B cell (primary cell): ENCODE data around the gene NDUFA13. TPM values are rescaled to one million over a fixed set of nuclear protein-coding genes. Genes with fewer than 3 reads are reported as not detected.

Experiments
- ATAC-seq: fragments of 200-7000 bp; cut with Tn5 transposase; one replicate; pipeline ENCODE4 v1.10.0; 2021; ENCODE audit warnings: low read depth, mild to moderate bottlenecking, moderate number of reproducible peaks, moderate library complexity
- CTCF ChIA-PET: fragments of 350-600 bp; sonication (Branson Sonifier 250); formaldehyde crosslinking; loops from one replicate; lab custom pipeline; 2021; ENCODE audit warnings: antibody characterized with exemption, inconsistent platforms; lab: Charles Lee
- POLR2A ChIA-PET: fragments of 350-600 bp; sonication (Branson Sonifier 250); formaldehyde crosslinking; loops from one replicate; lab custom pipeline; 2021; ENCODE audit warnings: antibody characterized with exemption; lab: Charles Lee
- DNase-seq: peaks from one replicate; pipeline ENCODE4 v3.0.0; 2013
- H2AFZ ChIP-seq: 2 replicates; pipeline ENCODE4 v1.6.1; 2012; ENCODE audit warnings: mild to moderate bottlenecking, low read depth, low read length; ENCODE audit not compliant: insufficient read depth, poor library complexity, severe bottlenecking
- H3K27ac ChIP-seq, 2 donors: 1 replicate in 1 of 2; 2 replicates in 1 of 2; pipeline ENCODE4 v1.5.1; 2012 to 2013; ENCODE audit warnings: low read length in 2 of 2, mild to moderate bottlenecking in 2 of 2, moderate library complexity in 1 of 2
- H3K27me3 ChIP-seq, 4 experiments: fragments of 200-600 bp in 1 of 4; sonication (generic) in 1 of 4; replicated peaks in 1 of 4; 1 replicate in 2 of 4; 2 replicates in 2 of 4; pipeline versions ENCODE4 v1.6.1 to v1.7.0; 2013 to 2016; ENCODE audit warnings: low read length in 3 of 4, mild to moderate bottlenecking in 2 of 4, mixed read lengths in 1 of 4, moderate library complexity in 1 of 4; ENCODE audit not compliant: insufficient read depth in 4 of 4, control insufficient read depth in 3 of 4; ENCODE audit errors: control extremely low read depth in 1 of 4
- H3K36me3 ChIP-seq, 2 experiments: replicated peaks in 1 of 2; 1 replicate in 1 of 2; 2 replicates in 1 of 2; pipeline versions ENCODE4 v1.6.1 to v1.7.1; 2013; ENCODE audit warnings: low read length in 1 of 2; ENCODE audit not compliant: insufficient read depth in 2 of 2, control insufficient read depth in 1 of 2; ENCODE audit errors: control extremely low read depth in 1 of 2, extremely low read depth in 1 of 2
- H3K4me1 ChIP-seq, 2 donors: fragments of 200-600 bp in 1 of 2; sonication (generic) in 1 of 2; 1 replicate in 1 of 2; 2 replicates in 1 of 2; pipeline versions ENCODE4 v1.5.1 to v1.6.1; 2013 to 2017; ENCODE audit warnings: low read length in 2 of 2; ENCODE audit not compliant: control insufficient read depth in 2 of 2, insufficient read depth in 2 of 2
- H3K4me2 ChIP-seq: replicated peaks from 2 replicates; pipeline ENCODE3; 2012; ENCODE audit warnings: mild to moderate bottlenecking, low read depth, low read length; ENCODE audit not compliant: poor library complexity, severe bottlenecking
- H3K4me3 ChIP-seq, 5 experiments: fragments of 200-600 bp in 1 of 5; sonication (generic) in 1 of 5; 1 replicate in 3 of 5; 2 replicates in 2 of 5; pipeline versions ENCODE4 v1.5.1 to v1.7.0; 2011 to 2016; ENCODE audit warnings: low read length in 4 of 5, mild to moderate bottlenecking in 4 of 5, low read depth in 2 of 5, control low read depth in 1 of 5, moderate library complexity in 1 of 5; ENCODE audit not compliant: insufficient read depth in 1 of 5; ENCODE audit errors: control extremely low read depth in 1 of 5, extremely low read depth in 1 of 5
- H3K79me2 ChIP-seq: fragments of 200-600 bp; sonication (generic); one replicate; pipeline ENCODE4 v1.6.0; 2016; ENCODE audit warnings: low read length; ENCODE audit not compliant: control insufficient read depth, insufficient read depth
- H3K9ac ChIP-seq: fragments of 200-600 bp; sonication (generic); 2 replicates; pipeline ENCODE4 v1.6.1; 2017; ENCODE audit warnings: mild to moderate bottlenecking, low read length, moderate library complexity
- H3K9me3 ChIP-seq, 3 donors: one replicate each; pipeline versions ENCODE4 v1.6.1 to v1.7.1; 2013; ENCODE audit warnings: low read length in 2 of 3; ENCODE audit not compliant: control insufficient read depth in 2 of 3, insufficient read depth in 1 of 3; ENCODE audit errors: control extremely low read depth in 1 of 3
- H4K20me1 ChIP-seq: 2 replicates; pipeline ENCODE4 v1.6.0; 2012; ENCODE audit warnings: mild to moderate bottlenecking, low read length; ENCODE audit not compliant: insufficient read depth, control insufficient read depth, poor library complexity, severe bottlenecking
- H3K27ac Mint-ChIP-seq: one replicate; pipeline ENCODE4 v1.8.0; 2021; ENCODE audit warnings: mixed read lengths
- H3K27me3 Mint-ChIP-seq: one replicate; pipeline ENCODE4 v1.8.0; 2021; ENCODE audit warnings: mixed read lengths
- H3K4me1 Mint-ChIP-seq: one replicate; pipeline ENCODE4 v1.8.0; 2021; ENCODE audit warnings: mixed read lengths
- H3K4me3 Mint-ChIP-seq: one replicate; pipeline ENCODE4 v1.8.0; 2021; ENCODE audit warnings: mixed read lengths
- H3K9me3 Mint-ChIP-seq: one replicate; pipeline ENCODE4 v1.8.0; 2022; ENCODE audit warnings: mixed read lengths; ENCODE audit not compliant: insufficient read depth
- CTCF ChIP-seq: fragments of 200-600 bp; IDR thresholded peaks from one replicate; pipeline ENCODE4 v1.8.0; 2022; ENCODE audit warnings: antibody characterized with exemption, mild to moderate bottlenecking
- EZH2 ChIP-seq: IDR thresholded peaks from 2 replicates; pipeline ENCODE4 v1.6.1; 2012; ENCODE audit warnings: borderline replicate concordance, low read depth, mild to moderate bottlenecking, moderate library complexity, low read length; ENCODE audit not compliant: insufficient read depth, poor library complexity, severe bottlenecking
- WGBS: methylation state at CpG from one replicate; pipeline ENCODE4 v1.1.5; 2013; ENCODE audit warnings: missing lambda C conversion rate; ENCODE audit not compliant: insufficient coverage; 5-methylcytosine and 5-hydroxymethylcytosine counted together
- intact Hi-C: fragments of 100-400 bp; cut with micrococcal nuclease; formaldehyde crosslinking; loops from one replicate; pipeline ENCODE4 v1.10.0; 2022
- polyA plus RNA-seq: library from polyadenylated mRNA; depleted of rRNA; stranded (reverse); fragments of >200 nt; gene quantifications from 2 replicates; pipeline ENCODE4 v1.2.3, GENCODE V29; 2012
- total RNA-seq, 2 donors: library from RNA; stranded (reverse); fragments of 120-200 nt in 1 of 2; gene quantifications; 1 replicate in 1 of 2; 2 replicates in 1 of 2; pipeline versions ENCODE4 v1.2.3 to v1.2.4, GENCODE V29; 2013 to 2022

Gene NDUFA13
- total and polyA plus RNA-seq, 2 donors (not counting 1 experiment from before 2014, with no cell fraction given), result 188 to 195 TPM

GRCh38 chr19:19468424-19469050, 47.5 kb upstream of the NDUFA13 start:
- H3K27me3 Mint-ChIP-seq, result no peaks in the 10 kb centered on the region
- H3K9me3 ChIP-seq, result peaks cover 2 to 40% (median 24%) of the 10 kb centered on the region in 3 donors
- no peak for ATAC-seq
- peaks cover 5 to 41% of the 10 kb centered on the region in 2 experiments for H3K36me3 ChIP-seq
- H3K4me2 ChIP-seq, result no peak overlapping the region
- no peak overlapping the region for H2AFZ ChIP-seq
- no peak for DNase-seq
- CTCF ChIA-PET, result interaction anchor here (1.2 kb wide), 1 partner anchor 22 kb away, joined by 5 read pairs; no protein-coding TSS in a partner anchor
- peak overlapping the region in 1 of 2 donors; percentile 29 for H3K27ac ChIP-seq
- H3K27me3 ChIP-seq, result no peaks in the 10 kb centered on the region
- peaks cover 5% of the 10 kb centered on the region for H3K9me3 Mint-ChIP-seq
- peaks cover 28 to 38% of the 10 kb centered on the region in 2 donors for H3K4me1 ChIP-seq
- TF ChIP-seq EZH2 (no peak), CTCF (no peak)
- peaks cover 31% of the 10 kb centered on the region for H4K20me1 ChIP-seq
- peaks cover 100% of the 10 kb centered on the region for H3K79me2 ChIP-seq
- peaks cover 45% of the 10 kb centered on the region for H3K4me1 Mint-ChIP-seq
- intact Hi-C loops, result no loop called here
- H3K27ac Mint-ChIP-seq, result no peak overlapping the region
- H3K4me3 ChIP-seq, result no peak overlapping the region
- no peak overlapping the region for H3K4me3 Mint-ChIP-seq
- 100% methylated on average over 1 of the region's 2 CpGs for WGBS
- H3K9ac ChIP-seq, result no peak overlapping the region
- POLR2A ChIA-PET, result interaction anchor here (1.2 kb wide), 1 partner anchor 63 kb away, joined by 3 read pairs; the partner anchor contains the start of gene GATAD2A

- no peak for TF ChIP-seq CTCF
- no peak for TF ChIP-seq EZH2
- no peaks in the 10 kb centered on the region for H3K27me3 ChIP-seq
- H3K27ac ChIP-seq, result peak overlapping the region in 1 of 2 donors; percentile 41
- ChIA-PET POLR2A (interaction anchor here (0.7 kb wide), 1 partner anchor 92 kb away, joined by 10 read pairs; no protein-coding TSS in a partner anchor), CTCF (no interaction called here)
- peak overlapping the region; percentile 33 for H3K4me2 ChIP-seq
- intact Hi-C loops, result no loop called here
- peaks cover 100% of the 10 kb centered on the region for H3K79me2 ChIP-seq
- H3K9me3 Mint-ChIP-seq, result peaks cover 5% of the 10 kb centered on the region
- WGBS, result 89% methylated on average over 2 of the region's 3 CpGs
- peaks cover 22% of the 10 kb centered on the region for H4K20me1 ChIP-seq
- H2AFZ ChIP-seq, result no peak overlapping the region
- no peak for DNase-seq
- peaks cover 5 to 42% of the 10 kb centered on the region in 2 experiments for H3K36me3 ChIP-seq
- H3K9ac ChIP-seq, result no peak overlapping the region
- H3K4me3 ChIP-seq, result no peak overlapping the region
- H3K4me1 ChIP-seq, result peaks cover 28 to 48% of the 10 kb centered on the region in 2 donors
- H3K4me3 Mint-ChIP-seq, result peak overlapping the region; percentile 45
- no peaks in the 10 kb centered on the region for H3K27me3 Mint-ChIP-seq
- H3K27ac Mint-ChIP-seq, result peak overlapping the region; percentile 48
- peaks cover 51% of the 10 kb centered on the region for H3K4me1 Mint-ChIP-seq
- no peak for ATAC-seq
- peaks cover 2 to 37% (median 24%) of the 10 kb centered on the region in 3 donors for H3K9me3 ChIP-seq
These were observed 45.4 kb upstream of the NDUFA13 start for GRCh38 chr19:19470579-19470978.
